Ovary (tissue), 3 donors: ENCODE data around the gene TNFRSF4.

ENCODE experiments used
- CTCF ChIP-seq, 3 donors: fragments of 450-650 bp in 2 of 3; fragments of 200-600 bp in 1 of 3; IDR thresholded peaks; one replicate each; pipeline versions ENCODE4 v1.5.1 to v1.8.0; 2016 to 2022; ENCODE audit warnings: antibody characterized with exemption in 3 of 3, mild to moderate bottlenecking in 1 of 3
- EP300 ChIP-seq: sonication (generic); formaldehyde crosslinking; IDR thresholded peaks from one replicate; pipeline ENCODE4 v1.6.1; 2017; ENCODE audit warnings: antibody characterized with exemption
- donor health status: DM: no; HTN: no; CAD: no.

DNA sequence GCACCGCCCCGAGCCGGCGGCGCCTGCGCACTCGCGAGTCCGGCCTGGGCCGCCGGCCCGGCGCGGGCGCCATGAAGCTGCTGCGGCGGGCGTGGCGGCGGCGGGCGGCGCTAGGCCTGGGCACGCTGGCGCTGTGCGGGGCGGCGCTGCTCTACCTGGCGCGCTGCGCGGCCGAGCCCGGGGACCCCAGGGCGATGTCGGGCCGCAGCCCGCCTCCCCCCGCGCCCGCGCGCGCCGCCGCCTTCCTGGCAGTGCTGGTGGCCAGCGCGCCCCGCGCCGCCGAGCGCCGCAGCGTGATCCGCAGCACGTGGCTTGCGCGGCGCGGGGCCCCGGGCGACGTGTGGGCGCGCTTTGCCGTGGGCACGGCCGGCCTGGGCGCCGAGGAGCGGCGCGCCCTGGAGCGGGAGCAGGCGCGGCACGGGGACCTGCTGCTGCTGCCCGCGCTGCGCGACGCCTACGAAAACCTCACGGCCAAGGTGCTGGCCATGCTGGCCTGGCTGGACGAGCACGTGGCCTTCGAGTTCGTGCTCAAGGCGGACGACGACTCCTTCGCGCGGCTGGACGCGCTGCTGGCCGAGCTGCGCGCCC lies 18.3 kb upstream of the TNFRSF4 start, which contains the start of gene B3GALT6:
- TF ChIP-seq CTCF (IDR thresholded peaks at IDR 0.05) (no peak), EP300 (no peak)
